Liver (tissue), 9 donors: ENCODE measurements around the gene ATP8B3. TPM values are rescaled to one million over a fixed set of nuclear protein-coding genes. Genes with fewer than 3 reads are reported as not detected.

Experiments
- DNase-seq: peaks from one replicate; pipeline ENCODE4 v3.0.0-alpha.2; 2017; ENCODE audit warnings: low spot score
- H3K27ac ChIP-seq, 2 donors: one replicate each; pipeline ENCODE4 v1.7.0; 2013; ENCODE audit warnings: inconsistent platforms in 2 of 2, low read length in 2 of 2, control low read depth in 1 of 2, low read depth in 1 of 2, mild to moderate bottlenecking in 1 of 2
- H3K27me3 ChIP-seq, 4 donors: one replicate each; pipeline versions ENCODE4 v1.6.1 to v1.7.0; 2013; ENCODE audit warnings: low read length in 3 of 4, inconsistent platforms in 1 of 4, mild to moderate bottlenecking in 1 of 4, moderate library complexity in 1 of 4; ENCODE audit not compliant: control insufficient read depth in 4 of 4, insufficient read depth in 4 of 4
- H3K36me3 ChIP-seq, 4 donors: one replicate each; pipeline versions ENCODE4 v1.6.1 to v1.7.0; 2013; ENCODE audit warnings: low read length in 3 of 4, mild to moderate bottlenecking in 3 of 4, low read depth in 1 of 4, moderate library complexity in 1 of 4; ENCODE audit not compliant: control insufficient read depth in 4 of 4, insufficient read depth in 3 of 4
- H3K4me1 ChIP-seq, 4 donors: one replicate each; pipeline versions ENCODE4 v1.6.1 to v1.7.0; 2013; ENCODE audit warnings: low read length in 3 of 4, mild to moderate bottlenecking in 3 of 4, moderate library complexity in 1 of 4; ENCODE audit not compliant: control insufficient read depth in 4 of 4, insufficient read depth in 4 of 4
- H3K4me3 ChIP-seq, 3 donors: one replicate each; pipeline versions ENCODE4 v1.6.1 to v1.7.0; 2013; ENCODE audit warnings: low read length in 3 of 3, control low read depth in 1 of 3, low read depth in 1 of 3, mild to moderate bottlenecking in 1 of 3
- H3K9ac ChIP-seq, 2 donors: one replicate each; pipeline ENCODE4 v1.7.0; 2013; ENCODE audit warnings: low read length in 2 of 2, mild to moderate bottlenecking in 2 of 2, moderate library complexity in 2 of 2, control low read depth in 1 of 2, low read depth in 1 of 2
- H3K9me3 ChIP-seq, 4 donors: one replicate each; pipeline versions ENCODE4 v1.6.1 to v1.7.0; 2013; ENCODE audit warnings: low read length in 3 of 4; ENCODE audit not compliant: control insufficient read depth in 4 of 4
- ATF3 ChIP-seq: IDR thresholded peaks from 2 replicates; pipeline ENCODE4 v1.6.1; 2016; ENCODE audit warnings: antibody characterized with exemption
- FOXA1 ChIP-seq: IDR thresholded peaks from 2 replicates; pipeline ENCODE4 v1.6.1; 2016; ENCODE audit warnings: antibody characterized with exemption
- FOXA2 ChIP-seq: IDR thresholded peaks from 2 replicates; pipeline ENCODE4 v1.6.1; 2016; ENCODE audit warnings: antibody characterized with exemption
- GABPA ChIP-seq, 2 donors: IDR thresholded peaks in 1 of 2; conservative IDR thresholded peaks in 1 of 2; 2 replicates each; pipeline ENCODE4 v1.6.1; 2016; ENCODE audit warnings: antibody characterized with exemption in 2 of 2, mild to moderate bottlenecking in 1 of 2, moderate library complexity in 1 of 2
- HNF4A ChIP-seq, 2 donors: conservative IDR thresholded peaks; 2 replicates each; pipeline ENCODE4 v1.6.1; 2016; ENCODE audit warnings: antibody characterized with exemption in 2 of 2, mild to moderate bottlenecking in 2 of 2
- JUND ChIP-seq, 2 donors: IDR thresholded peaks; 2 replicates each; pipeline ENCODE4 v1.6.1; 2016; ENCODE audit warnings: antibody characterized with exemption in 2 of 2
- MAX ChIP-seq: IDR thresholded peaks from 2 replicates; pipeline ENCODE4 v1.6.1; 2016; ENCODE audit warnings: antibody characterized with exemption
- NR2F2 ChIP-seq: IDR thresholded peaks from 2 replicates; pipeline ENCODE4 v1.6.1; 2016; ENCODE audit warnings: antibody characterized with exemption
- RAD21 ChIP-seq, 2 donors: IDR thresholded peaks; 2 replicates each; pipeline ENCODE4 v1.6.1; 2016; ENCODE audit warnings: antibody characterized with exemption in 2 of 2, mild to moderate bottlenecking in 2 of 2
- RXRA ChIP-seq, 2 donors: IDR thresholded peaks; 2 replicates each; pipeline ENCODE4 v1.6.1; 2017 to 2018; ENCODE audit warnings: antibody characterized with exemption in 2 of 2, mild to moderate bottlenecking in 1 of 2
- SP1 ChIP-seq: IDR thresholded peaks from 2 replicates; pipeline ENCODE4 v1.6.1; 2018; ENCODE audit warnings: antibody characterized with exemption, mild to moderate bottlenecking
- TAF1 ChIP-seq: conservative IDR thresholded peaks from 2 replicates; pipeline ENCODE4 v1.6.1; 2016; ENCODE audit warnings: antibody characterized with exemption, mild to moderate bottlenecking
- YY1 ChIP-seq: IDR thresholded peaks from 2 replicates; pipeline ENCODE4 v1.6.1; 2016; ENCODE audit warnings: antibody characterized with exemption, mild to moderate bottlenecking
- WGBS: extraction: QIAGEN DNeasy Blood & Tissue Kit; methylation state at CpG from one replicate; pipeline ENCODE4 v1.1.7; 2013; 5-methylcytosine and 5-hydroxymethylcytosine counted together
- polyA plus RNA-seq, 2 donors: library from polyadenylated mRNA; stranded (reverse) in 1 of 2; unstranded in 1 of 2; fragments of 200-250 nt in 1 of 2; fragments of >200 nt in 1 of 2; fragmentation: Nextera tagmentation in 1 of 2; extraction: Ambion mirVana in 1 of 2; gene quantifications; one replicate each; pipeline versions ENCODE4 v1.2.1 to v1.2.3, GENCODE V29; 2013 to 2015
- total RNA-seq, 2 donors: library from RNA; depleted of rRNA; stranded (reverse); fragments of >200 nt; gene quantifications; one replicate each; pipeline ENCODE4 v1.2.3, GENCODE V29; 2014
- TF ChIP-seq, protein P1 (sequence below): IDR thresholded peaks from 2 replicates; pipeline ENCODE4 v1.6.1; 2016; ENCODE audit warnings: antibody characterized with exemption, mild to moderate bottlenecking
- TF ChIP-seq, protein P2 (sequence below): fragments of 150-350 bp; IDR thresholded peaks from 2 replicates; pipeline ENCODE4 v1.5.1; 2017; ENCODE audit warnings: improper control_type of control experiment, low read depth, low read length; ENCODE audit not compliant: missing input control
- TF ChIP-seq, protein P3 (sequence below): IDR thresholded peaks from 2 replicates; pipeline ENCODE4 v1.6.1; 2016; ENCODE audit warnings: antibody characterized with exemption
- donor health status: healthy.
- donor health status: healthy.
- donor health status: healthy.
- donor health status: healthy.
- donor health status: healthy.

ATP8B3 gene
- total and polyA plus RNA-seq, 4 donors = 0.42 to 3.1 (median 0.52) TPM

DNA sequence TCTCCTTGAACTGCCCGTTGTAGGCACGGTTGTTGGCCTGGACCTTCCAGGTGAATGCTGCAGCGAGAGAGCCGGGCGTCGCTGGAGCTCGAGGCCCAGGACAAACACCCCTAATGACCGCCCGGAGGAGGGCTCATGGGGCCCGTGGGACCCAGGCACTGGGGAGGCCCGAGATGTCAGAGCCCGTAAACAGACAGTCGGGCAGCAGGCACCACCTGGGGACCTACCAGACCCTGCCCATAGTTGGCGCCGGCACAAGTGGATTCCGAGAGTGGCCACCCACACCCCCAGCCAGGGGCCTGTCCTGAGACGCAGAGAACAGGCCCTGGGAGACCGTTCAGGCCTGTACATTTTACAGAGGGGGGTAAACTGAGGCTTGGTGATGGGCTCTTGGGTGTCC lies 2.4 kb downstream of the ATP8B3 start:
- no peaks in the 10 kb centered on the region for H3K9me3 ChIP-seq
- no peak for TF ChIP-seq JUND (IDR thresholded peaks at IDR 0.05)
- H3K4me1 ChIP-seq = peaks cover 4 to 22% (median 8%) of the 10 kb centered on the region in 4 donors
- H3K27ac ChIP-seq = no peak overlapping the region
- peaks cover 0 to under 1% (median 0%) of the 10 kb centered on the region in 4 donors for H3K36me3 ChIP-seq
- 87% methylated on average over 18 of the region's 18 CpGs for WGBS
- DNase-seq = no peak
- H3K27me3 ChIP-seq = no peaks in the 10 kb centered on the region
- H3K9ac ChIP-seq = no peak overlapping the region
- no peak overlapping the region for H3K4me3 ChIP-seq

- 89% methylated on average over 2 of the region's 2 CpGs for WGBS
- H3K4me3 ChIP-seq = no peak overlapping the region
- TF ChIP-seq TAF1 (no peak), NR2F2 (no peak), ATF3 (no peak), FOXA2 (no peak), HNF4A (conservative IDR thresholded peaks at IDR 0.05) (no peak), YY1 (no peak), GABPA (IDR thresholded peaks at IDR 0.05 in 1 of 2, conservative IDR thresholded peaks at IDR 0.05 in 1 of 2) (no peak), SP1 (no peak), JUND (IDR thresholded peaks at IDR 0.05) (no peak), MAX (no peak), RAD21 (IDR thresholded peaks at IDR 0.05) (no peak), RXRA (IDR thresholded peaks at IDR 0.05) (no peak), FOXA1 (no peak)
- TF ChIP-seq, protein P1, sequence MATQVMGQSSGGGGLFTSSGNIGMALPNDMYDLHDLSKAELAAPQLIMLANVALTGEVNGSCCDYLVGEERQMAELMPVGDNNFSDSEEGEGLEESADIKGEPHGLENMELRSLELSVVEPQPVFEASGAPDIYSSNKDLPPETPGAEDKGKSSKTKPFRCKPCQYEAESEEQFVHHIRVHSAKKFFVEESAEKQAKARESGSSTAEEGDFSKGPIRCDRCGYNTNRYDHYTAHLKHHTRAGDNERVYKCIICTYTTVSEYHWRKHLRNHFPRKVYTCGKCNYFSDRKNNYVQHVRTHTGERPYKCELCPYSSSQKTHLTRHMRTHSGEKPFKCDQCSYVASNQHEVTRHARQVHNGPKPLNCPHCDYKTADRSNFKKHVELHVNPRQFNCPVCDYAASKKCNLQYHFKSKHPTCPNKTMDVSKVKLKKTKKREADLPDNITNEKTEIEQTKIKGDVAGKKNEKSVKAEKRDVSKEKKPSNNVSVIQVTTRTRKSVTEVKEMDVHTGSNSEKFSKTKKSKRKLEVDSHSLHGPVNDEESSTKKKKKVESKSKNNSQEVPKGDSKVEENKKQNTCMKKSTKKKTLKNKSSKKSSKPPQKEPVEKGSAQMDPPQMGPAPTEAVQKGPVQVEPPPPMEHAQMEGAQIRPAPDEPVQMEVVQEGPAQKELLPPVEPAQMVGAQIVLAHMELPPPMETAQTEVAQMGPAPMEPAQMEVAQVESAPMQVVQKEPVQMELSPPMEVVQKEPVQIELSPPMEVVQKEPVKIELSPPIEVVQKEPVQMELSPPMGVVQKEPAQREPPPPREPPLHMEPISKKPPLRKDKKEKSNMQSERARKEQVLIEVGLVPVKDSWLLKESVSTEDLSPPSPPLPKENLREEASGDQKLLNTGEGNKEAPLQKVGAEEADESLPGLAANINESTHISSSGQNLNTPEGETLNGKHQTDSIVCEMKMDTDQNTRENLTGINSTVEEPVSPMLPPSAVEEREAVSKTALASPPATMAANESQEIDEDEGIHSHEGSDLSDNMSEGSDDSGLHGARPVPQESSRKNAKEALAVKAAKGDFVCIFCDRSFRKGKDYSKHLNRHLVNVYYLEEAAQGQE = no peak
- TF ChIP-seq, protein P2, sequence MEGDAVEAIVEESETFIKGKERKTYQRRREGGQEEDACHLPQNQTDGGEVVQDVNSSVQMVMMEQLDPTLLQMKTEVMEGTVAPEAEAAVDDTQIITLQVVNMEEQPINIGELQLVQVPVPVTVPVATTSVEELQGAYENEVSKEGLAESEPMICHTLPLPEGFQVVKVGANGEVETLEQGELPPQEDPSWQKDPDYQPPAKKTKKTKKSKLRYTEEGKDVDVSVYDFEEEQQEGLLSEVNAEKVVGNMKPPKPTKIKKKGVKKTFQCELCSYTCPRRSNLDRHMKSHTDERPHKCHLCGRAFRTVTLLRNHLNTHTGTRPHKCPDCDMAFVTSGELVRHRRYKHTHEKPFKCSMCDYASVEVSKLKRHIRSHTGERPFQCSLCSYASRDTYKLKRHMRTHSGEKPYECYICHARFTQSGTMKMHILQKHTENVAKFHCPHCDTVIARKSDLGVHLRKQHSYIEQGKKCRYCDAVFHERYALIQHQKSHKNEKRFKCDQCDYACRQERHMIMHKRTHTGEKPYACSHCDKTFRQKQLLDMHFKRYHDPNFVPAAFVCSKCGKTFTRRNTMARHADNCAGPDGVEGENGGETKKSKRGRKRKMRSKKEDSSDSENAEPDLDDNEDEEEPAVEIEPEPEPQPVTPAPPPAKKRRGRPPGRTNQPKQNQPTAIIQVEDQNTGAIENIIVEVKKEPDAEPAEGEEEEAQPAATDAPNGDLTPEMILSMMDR = no peak
- TF ChIP-seq, protein P3, sequence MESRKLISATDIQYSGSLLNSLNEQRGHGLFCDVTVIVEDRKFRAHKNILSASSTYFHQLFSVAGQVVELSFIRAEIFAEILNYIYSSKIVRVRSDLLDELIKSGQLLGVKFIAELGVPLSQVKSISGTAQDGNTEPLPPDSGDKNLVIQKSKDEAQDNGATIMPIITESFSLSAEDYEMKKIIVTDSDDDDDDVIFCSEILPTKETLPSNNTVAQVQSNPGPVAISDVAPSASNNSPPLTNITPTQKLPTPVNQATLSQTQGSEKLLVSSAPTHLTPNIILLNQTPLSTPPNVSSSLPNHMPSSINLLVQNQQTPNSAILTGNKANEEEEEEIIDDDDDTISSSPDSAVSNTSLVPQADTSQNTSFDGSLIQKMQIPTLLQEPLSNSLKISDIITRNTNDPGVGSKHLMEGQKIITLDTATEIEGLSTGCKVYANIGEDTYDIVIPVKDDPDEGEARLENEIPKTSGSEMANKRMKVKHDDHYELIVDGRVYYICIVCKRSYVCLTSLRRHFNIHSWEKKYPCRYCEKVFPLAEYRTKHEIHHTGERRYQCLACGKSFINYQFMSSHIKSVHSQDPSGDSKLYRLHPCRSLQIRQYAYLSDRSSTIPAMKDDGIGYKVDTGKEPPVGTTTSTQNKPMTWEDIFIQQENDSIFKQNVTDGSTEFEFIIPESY = no peak
- H3K9ac ChIP-seq = no peak overlapping the region
- no peak overlapping the region for H3K27ac ChIP-seq
- H3K36me3 ChIP-seq = no peaks in the 10 kb centered on the region
- DNase-seq = no peak
- H3K27me3 ChIP-seq = no peaks in the 10 kb centered on the region
- H3K4me1 ChIP-seq = peaks cover 4 to 18% (median 8%) of the 10 kb centered on the region in 4 donors
- H3K9me3 ChIP-seq = no peaks in the 10 kb centered on the region
Measured at GRCh38 chr19:1808395-1808731, 3.7 kb downstream of the ATP8B3 start.
